ENCODE measurements around the gene SEC16A.

- TF ChIP-seq, protein P1, sequence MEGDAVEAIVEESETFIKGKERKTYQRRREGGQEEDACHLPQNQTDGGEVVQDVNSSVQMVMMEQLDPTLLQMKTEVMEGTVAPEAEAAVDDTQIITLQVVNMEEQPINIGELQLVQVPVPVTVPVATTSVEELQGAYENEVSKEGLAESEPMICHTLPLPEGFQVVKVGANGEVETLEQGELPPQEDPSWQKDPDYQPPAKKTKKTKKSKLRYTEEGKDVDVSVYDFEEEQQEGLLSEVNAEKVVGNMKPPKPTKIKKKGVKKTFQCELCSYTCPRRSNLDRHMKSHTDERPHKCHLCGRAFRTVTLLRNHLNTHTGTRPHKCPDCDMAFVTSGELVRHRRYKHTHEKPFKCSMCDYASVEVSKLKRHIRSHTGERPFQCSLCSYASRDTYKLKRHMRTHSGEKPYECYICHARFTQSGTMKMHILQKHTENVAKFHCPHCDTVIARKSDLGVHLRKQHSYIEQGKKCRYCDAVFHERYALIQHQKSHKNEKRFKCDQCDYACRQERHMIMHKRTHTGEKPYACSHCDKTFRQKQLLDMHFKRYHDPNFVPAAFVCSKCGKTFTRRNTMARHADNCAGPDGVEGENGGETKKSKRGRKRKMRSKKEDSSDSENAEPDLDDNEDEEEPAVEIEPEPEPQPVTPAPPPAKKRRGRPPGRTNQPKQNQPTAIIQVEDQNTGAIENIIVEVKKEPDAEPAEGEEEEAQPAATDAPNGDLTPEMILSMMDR (IDR thresholded peaks at IDR 0.05) = no peak
- TF ChIP-seq POLR2A (IDR thresholded peaks at IDR 0.05) = no peak
Observed at GRCh38 chr9:136484153-136485048, 1.6 kb upstream of the SEC16A start.
